Measurements from ENCODE around the gene TAL2. TPM values are rescaled to one million over a fixed set of nuclear protein-coding genes. Genes with fewer than 3 reads are reported as not detected.

TAL2 gene
- total and polyA plus RNA-seq, 8 donors: 0.38 to 0.47 TPM; not detected in 6

DNA sequence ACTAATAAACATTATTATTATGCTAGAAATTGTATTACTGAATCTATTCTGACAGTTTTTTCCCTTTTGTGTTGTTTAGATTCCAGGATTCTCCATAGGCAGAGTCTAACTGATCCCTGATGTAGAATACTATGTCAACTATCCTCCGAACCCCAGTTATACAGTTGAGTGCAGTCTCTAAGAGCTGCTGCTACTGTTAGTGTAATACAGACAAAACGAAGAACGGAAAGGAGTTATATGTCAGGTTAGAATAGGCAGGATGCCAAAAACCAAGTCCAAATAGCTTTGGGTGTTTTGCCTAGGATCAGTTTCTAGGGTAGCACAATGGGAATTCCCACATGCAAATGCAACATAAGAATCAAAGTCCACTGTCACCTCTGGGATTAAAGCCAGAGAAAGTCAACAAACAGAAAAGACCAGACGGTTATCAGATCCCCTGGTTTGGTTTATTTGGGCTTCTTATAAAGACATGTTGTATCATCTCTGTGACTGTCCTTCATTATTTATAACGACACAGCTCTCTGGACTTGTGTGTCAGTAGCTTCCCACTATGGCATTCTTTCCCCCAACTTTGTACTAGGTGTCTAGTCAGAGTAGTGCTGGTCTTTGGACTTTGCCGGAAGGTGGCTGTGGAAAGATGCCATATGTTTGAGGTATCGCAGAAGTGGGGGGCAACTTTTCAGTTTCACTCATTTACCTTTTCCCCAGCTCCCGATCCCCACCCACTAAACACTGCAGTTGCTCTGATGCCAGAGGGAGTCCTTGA is 17.2 kb downstream of the TAL2 start:
- H3K27me3 ChIP-seq: no peaks in the 10 kb centered on the region
- no peak overlapping the region for H3K27ac ChIP-seq
- H3K36me3 ChIP-seq: no peaks in the 10 kb centered on the region
- TF ChIP-seq, protein P1, sequence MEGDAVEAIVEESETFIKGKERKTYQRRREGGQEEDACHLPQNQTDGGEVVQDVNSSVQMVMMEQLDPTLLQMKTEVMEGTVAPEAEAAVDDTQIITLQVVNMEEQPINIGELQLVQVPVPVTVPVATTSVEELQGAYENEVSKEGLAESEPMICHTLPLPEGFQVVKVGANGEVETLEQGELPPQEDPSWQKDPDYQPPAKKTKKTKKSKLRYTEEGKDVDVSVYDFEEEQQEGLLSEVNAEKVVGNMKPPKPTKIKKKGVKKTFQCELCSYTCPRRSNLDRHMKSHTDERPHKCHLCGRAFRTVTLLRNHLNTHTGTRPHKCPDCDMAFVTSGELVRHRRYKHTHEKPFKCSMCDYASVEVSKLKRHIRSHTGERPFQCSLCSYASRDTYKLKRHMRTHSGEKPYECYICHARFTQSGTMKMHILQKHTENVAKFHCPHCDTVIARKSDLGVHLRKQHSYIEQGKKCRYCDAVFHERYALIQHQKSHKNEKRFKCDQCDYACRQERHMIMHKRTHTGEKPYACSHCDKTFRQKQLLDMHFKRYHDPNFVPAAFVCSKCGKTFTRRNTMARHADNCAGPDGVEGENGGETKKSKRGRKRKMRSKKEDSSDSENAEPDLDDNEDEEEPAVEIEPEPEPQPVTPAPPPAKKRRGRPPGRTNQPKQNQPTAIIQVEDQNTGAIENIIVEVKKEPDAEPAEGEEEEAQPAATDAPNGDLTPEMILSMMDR (IDR thresholded peaks at IDR 0.05): no peak
- ATAC-seq (peak in 3 of 4 donors; percentile 77 to 90 (median 79)), DNase-seq (no peak), FAIRE-seq (no peak)
- intact Hi-C loops (cut with DNase I): no loop called here
- 22 to 28% methylated on average over 8 of the region's 8 CpGs for WGBS, 2 donors
- no peaks in the 10 kb centered on the region for H3K9me3 ChIP-seq
- no peak overlapping the region for H3K4me3 ChIP-seq
- H3K4me1 ChIP-seq: no peaks in the 10 kb centered on the region

DNA sequence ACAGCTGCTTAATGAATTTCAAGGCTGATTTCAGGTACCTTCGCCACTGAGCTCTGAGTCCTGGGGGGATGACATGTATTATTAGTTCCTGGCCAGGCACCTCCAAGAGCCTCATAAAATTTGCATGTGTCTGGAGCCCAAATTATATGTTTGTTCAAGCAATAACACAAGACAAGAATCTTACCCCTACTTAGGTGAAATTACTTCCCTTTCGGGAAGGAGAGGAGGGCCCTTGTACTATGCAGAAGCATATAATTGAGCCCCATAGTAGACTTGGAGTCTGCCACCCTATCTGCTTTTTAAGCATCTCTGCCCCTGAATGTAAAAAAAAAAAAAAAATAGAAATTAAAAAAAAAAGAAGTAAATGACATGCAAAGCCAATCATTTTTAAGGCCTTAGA is 19.1 kb downstream of the TAL2 start:
- Histone ChIP-seq H3K27ac (no peak overlapping the region), H3K36me3 (no peaks in the 10 kb centered on the region), H3K4me1 (no peaks in the 10 kb centered on the region), H3K9me3 (no peaks in the 10 kb centered on the region), H3K4me3 (no peak overlapping the region), H3K27me3 (no peaks in the 10 kb centered on the region)
- ATAC-seq (no peak), FAIRE-seq (no peak), DNase-seq (no peak)
- 95 to 98% methylated on average over 2 of the region's 2 CpGs for WGBS, 2 donors
- TF ChIP-seq, protein P1 (IDR thresholded peaks at IDR 0.05): no peak
- intact Hi-C loops (cut with DNase I): no loop called here

DNA sequence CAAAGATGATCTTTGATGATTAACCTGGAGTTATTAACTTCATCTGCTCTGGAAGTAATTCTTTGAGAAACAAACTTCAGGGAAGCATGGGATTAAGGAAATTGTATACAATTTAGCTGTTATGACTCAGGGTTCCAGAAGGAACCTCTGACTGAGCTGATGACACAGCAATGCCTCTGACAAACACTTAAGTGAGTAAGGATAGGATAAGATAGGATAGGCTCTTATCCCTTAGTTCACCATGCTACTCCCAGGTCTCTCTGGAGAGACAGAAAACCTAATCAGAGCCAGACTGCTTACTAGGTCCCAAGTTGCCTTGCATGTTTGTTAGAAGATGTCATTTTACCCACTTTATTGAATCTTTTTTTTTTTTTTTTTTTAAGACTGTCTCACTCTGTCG is 19.5 kb downstream of the TAL2 start:
- Histone ChIP-seq H3K4me3 (no peak overlapping the region), H3K9me3 (no peaks in the 10 kb centered on the region), H3K4me1 (no peaks in the 10 kb centered on the region), H3K27me3 (no peaks in the 10 kb centered on the region), H3K36me3 (no peaks in the 10 kb centered on the region), H3K27ac (no peak overlapping the region)
- TF ChIP-seq, protein P1 (IDR thresholded peaks at IDR 0.05): no peak
- DNase-seq (no peak), FAIRE-seq (no peak), ATAC-seq (no peak)
- WGBS, 2 donors: 83 to 96% methylated on average over 1 of the region's 1 CpG
- intact Hi-C loops (cut with DNase I): no loop called here

DNA sequence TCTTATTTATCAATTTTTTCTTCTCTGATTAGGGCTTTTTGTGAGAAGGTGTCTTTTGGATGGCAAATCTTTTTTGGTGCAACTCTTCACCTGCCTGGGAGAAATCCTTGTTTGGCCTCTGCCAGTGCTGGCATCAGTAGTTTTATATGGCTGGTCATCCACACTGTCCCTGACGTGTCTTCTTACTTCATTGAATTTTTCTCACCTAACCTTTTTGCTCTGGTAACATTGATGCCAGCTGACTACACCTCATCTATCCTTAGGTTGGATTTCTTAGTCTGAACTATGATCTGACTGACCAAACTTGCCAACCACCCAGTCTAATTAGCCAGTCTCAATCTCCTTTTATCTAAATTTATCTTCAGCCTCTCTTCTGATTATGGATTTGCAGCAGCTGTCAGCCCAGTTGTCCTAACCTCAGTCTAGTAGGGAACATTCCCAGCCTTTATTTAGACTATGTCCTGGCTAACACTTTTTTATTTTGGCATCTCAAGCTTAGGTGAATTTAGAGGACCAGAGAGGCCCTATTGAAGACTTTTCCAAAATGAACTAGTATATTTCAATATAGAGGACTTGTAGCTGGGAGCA is 21.5 kb downstream of the TAL2 start:
- H3K4me1 ChIP-seq: no peaks in the 10 kb centered on the region
- DNase-seq: no peak
- 44 to 52% methylated on average over 1 of the region's 1 CpG for WGBS, 2 donors
- intact Hi-C loops (cut with DNase I): no loop called here
- TF ChIP-seq, protein P1 (IDR thresholded peaks at IDR 0.05): no peak
- no peaks in the 10 kb centered on the region for H3K9me3 ChIP-seq
- no peak overlapping the region for H3K27ac ChIP-seq
- H3K36me3 ChIP-seq: no peaks in the 10 kb centered on the region
- no peaks in the 10 kb centered on the region for H3K27me3 ChIP-seq
- no peak for ATAC-seq
- no peak for FAIRE-seq
- no peak overlapping the region for H3K4me3 ChIP-seq

DNA sequence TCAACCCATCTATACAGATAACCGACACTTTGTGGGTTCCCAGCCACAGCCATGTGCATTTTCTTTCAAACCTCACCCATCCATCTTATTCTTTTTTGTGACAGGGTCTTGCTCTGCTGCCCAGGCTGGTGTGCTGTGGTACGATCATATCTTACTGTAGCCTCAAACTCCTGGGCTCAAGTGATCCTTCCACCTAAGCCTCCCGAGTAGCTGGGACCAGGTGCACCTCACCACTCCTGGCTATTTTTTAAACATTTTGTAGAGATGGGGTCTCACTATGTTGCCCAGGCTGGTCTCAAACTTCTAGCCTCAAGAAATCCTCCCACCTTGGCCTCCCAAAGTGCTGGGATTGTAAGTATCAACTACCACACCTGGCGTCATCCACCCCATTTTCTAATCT is 24.7 kb downstream of the TAL2 start:
- no peak for ATAC-seq
- no peak overlapping the region for H3K27ac ChIP-seq
- no peak for DNase-seq
- H3K4me3 ChIP-seq: no peak overlapping the region
- TF ChIP-seq, protein P1 (IDR thresholded peaks at IDR 0.05): no peak
- H3K9me3 ChIP-seq: no peaks in the 10 kb centered on the region
- intact Hi-C loops (cut with DNase I): no loop called here
- 83 to 85% methylated on average over 4 of the region's 4 CpGs for WGBS, 2 donors
- H3K4me1 ChIP-seq: no peaks in the 10 kb centered on the region
- H3K36me3 ChIP-seq: no peaks in the 10 kb centered on the region
- no peak for FAIRE-seq
- H3K27me3 ChIP-seq: peaks cover 0 to 10% (median 0%) of the 10 kb centered on the region in 4 donors

Measured in pancreas (tissue), 10 donors.